CD4-positive, alpha-beta T cell treated with Interleukin-15 for 4 hours (primary cell): ENCODE results near the gene ELOVL7.
"Not testable (repeated sequence)": the region's sequence is repeated elsewhere in the genome, so short reads cannot be mapped to it uniquely, and the experiment has no call there.

Experiments used
- DNase-seq: peaks from one replicate; pipeline ENCODE4 v3.0.0-alpha.2; 2020; ENCODE audit warnings: low spot score

Gene ELOVL7

DNA sequence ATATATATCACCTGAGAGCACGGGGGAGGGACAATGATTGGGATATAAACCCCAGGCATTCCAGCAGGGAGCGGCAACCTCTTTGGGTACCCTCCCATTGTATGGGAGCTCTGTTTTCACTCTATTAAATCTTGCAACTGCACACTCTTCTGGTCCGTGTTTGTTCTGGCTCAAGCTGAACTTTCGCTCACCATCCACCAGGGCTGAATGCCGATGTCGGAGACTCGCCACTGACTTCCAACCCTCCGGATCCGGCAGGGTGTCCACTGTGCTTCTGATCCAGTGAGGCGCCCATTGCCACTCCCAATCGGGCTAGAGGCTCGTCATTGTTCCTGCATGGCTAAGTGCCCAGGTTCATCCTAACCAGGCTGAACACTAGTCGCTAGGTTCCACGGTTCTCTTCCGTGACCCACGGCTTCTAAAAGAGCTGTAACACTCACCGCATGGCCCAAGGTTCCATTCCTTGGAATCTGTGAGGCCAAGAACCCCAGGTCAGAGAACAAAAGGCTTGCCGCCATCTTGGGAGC lies 48.6 kb downstream of the ELOVL7 start:
- not testable (repeated sequence) for DNase-seq

DNA sequence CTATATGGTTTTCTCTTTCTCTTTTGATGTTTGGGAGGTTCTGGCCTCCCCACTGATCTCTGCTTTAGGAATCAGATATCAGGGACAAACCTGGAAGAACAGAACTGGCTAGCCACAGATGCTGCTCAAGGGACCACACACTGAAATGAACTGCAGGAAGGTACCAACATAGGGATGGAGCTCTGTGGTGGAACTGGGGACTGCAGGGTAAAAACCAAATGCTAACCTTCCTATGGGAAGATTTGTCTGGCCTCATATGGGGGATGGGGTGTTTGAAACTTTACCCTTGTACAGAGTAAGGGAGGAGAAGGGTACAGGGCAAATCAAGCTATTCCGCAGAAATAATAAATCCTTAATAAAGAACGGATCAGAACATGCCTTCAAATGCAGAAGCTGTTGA lies 49.4 kb downstream of the ELOVL7 start:
- DNase-seq: no peak

DNA sequence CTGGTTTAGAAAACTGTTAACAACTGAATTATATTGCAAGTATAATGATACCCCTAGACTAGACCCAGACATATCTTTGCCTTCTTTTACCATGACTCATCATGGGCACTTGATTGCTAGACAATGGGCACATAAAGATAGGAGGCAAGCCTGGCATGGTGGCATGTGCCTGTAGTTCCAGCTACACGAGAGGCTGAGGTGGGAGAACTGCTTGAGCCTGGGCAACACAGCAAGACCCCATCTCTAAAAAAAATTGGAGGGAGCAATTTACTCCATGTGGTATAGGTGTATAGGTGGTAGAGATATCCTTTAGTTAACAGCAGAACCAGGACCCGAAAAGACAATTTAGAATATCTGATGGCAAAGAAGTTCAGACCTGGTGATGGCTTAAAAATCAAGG lies 51.6 kb downstream of the ELOVL7 start:
- DNase-seq: no peak

DNA sequence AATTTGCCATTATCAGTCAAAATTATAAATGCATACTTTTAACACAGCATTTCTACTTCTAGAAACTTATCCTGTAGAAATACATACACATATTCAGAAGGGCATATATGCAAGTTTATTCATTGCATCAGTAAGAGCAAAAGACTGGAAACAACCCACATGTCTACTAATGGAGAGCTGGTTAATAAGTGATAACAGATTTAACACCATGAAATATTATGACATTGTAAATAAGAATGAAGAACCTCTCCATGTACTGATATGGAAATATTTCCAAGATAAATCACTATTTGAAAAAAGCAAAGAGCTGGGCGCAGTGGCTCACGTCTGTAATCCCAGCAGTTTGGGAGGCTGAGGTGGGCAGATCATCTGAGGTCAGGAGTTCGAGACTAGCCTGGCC lies 54.5 kb downstream of the ELOVL7 start:
- no peak for DNase-seq

DNA sequence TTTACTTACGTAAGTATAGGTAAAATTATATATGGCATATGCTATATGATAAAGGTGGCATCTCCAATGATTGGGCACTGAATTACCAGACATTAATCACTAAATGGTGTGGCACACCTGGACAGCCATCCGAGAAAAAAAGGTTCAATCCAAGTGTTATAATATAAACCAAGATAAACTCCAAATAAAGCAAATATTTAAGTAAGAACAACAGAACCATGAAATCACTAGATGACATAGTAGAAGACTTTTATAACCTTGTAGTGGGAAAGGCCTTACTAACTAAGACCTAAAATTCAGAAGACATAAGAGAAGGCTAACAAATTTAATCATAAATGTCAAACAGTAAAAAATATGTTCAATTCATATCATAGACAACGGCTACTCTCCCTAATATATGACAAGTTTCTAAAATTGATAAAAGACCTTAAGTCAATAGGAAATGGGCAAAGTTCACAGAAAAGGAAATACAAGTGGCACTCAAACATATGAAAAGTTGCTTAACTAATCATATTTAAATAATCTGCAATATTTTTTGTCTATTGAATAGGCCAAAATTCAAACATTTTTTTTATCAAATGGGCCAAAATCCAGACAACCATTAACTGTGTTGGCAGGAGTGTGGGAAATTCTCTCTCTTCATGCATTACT lies 55.1 kb downstream of the ELOVL7 start:
- DNase-seq: no peak

DNA sequence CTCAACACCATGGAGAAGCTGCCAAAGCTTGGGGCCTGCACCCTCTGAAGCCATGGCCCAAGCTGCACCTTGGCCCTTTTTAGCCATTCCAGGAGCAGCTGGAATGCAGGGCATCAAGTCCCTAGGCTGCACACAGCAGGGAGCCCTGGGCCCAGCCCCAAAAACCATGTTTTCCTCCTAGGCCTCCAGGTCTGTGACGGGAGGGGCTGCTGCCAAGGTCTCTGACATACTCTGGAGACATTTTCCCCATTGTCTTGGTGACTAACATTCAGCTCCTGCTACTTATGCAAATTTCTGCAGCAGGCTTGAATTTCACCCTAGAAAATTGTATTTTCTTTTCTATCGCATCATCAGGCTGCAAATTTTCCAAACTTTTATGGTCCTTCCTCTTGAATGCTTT lies 64.6 kb downstream of the ELOVL7 start:
- DNase-seq: no peak

DNA sequence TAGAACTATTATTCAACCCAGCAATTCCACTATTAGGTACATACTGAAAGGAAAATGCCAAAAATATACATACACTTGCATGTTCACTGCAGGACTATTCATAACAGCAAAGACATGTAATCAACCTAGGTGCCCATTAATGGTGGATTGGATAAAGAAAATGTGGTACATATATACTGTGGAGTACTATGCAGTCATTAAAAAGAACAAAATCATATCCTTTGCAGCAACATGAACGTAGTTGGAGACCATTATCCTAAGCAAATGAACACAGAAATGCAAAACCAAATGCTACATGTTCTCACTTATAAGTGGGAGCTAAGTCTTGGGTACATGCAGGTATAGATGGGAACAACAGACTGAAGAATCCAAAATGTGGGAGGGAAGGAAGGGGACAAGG lies 67.7 kb downstream of the ELOVL7 start:
- no peak for DNase-seq

DNA sequence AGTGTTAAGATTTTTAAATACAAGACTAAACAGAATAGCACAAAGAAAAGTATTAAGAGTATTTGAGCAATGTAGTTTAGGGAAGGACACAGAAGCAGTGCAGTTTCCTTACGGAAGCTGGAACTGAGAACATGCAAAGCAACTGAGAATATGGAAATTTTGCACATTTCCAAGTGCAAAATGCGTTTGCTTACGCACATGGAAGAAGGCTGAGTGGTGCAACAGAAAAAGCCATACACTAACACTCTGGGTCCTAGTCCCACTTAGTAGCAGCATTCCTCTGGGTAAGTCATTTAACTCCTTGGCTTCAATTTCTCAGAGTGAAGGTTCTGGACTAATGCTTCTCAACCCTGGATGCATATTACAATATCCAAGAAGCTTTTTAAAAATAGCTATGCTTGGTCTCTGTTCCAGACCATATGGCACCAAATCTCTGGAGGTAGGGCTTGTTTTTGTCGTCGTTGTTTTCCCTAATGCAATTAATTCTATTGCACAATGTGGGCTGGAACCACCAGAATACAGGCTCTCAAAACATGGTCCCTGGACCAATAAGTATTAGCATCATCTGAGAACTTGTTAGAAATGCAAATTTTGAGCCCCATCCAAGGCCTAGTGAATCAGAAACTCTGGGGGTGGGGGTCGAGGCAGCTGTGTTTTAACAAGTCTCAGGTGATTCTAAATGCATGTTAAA lies 78.9 kb downstream of the ELOVL7 start:
- no peak for DNase-seq

DNA sequence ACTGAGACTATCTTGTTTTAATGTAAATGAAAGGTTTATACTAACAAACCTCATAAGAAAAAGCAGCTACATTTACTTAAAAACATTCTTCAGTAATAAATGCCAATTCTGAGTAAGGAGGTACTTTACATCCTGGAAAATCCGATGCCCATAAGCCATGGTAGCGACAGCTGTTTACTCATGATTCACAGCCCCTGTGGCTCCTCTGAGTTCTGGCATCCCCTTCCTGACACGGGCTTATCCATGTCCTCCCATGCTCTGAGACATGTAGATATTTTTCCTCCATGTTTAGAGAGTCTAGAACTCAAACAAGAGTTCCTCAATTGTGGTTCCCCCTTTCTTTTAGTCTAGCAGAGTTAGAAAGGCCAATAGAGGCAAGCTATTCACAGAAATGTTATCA lies 81.0 kb downstream of the ELOVL7 start:
- DNase-seq: no peak

DNA sequence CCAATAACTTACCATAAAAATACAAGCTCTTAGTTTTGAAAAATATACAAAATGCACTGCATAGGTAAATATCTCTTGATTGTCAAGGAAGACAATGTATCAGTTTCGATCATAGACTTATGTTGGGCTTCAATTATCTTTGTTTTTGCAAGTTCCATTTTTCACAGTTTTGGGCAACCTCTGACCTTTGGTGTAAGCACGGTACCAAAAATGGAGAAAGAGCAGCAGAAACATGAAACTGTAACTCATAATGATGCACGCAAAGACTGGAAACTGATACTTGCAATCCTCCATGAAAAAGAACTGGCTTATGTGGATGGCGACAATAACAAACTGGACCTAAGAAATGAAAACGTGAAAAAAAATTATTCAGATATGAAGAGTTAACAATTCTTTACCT lies 89.6 kb downstream of the ELOVL7 start:
- no peak for DNase-seq

DNA sequence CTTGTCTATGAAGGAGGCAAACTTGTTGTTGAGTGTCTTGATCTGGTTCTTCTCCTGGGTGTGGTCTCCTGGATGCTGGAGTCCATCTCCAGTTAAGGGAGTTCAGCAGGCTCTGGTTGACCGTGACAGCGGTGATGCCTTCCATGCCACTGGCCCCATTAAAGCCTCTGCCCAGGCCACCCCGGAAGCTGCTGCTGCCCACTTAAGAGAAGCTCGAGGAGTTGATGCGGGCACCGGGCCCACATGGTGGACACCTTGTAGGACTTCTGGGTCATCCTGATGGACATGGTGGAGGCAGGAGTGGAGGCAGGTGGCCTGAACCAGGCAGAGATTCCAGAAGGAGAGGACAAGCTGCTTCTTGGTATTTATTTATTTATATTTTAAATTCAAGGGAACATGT lies 99.4 kb downstream of the ELOVL7 start:
- DNase-seq: no peak

DNA sequence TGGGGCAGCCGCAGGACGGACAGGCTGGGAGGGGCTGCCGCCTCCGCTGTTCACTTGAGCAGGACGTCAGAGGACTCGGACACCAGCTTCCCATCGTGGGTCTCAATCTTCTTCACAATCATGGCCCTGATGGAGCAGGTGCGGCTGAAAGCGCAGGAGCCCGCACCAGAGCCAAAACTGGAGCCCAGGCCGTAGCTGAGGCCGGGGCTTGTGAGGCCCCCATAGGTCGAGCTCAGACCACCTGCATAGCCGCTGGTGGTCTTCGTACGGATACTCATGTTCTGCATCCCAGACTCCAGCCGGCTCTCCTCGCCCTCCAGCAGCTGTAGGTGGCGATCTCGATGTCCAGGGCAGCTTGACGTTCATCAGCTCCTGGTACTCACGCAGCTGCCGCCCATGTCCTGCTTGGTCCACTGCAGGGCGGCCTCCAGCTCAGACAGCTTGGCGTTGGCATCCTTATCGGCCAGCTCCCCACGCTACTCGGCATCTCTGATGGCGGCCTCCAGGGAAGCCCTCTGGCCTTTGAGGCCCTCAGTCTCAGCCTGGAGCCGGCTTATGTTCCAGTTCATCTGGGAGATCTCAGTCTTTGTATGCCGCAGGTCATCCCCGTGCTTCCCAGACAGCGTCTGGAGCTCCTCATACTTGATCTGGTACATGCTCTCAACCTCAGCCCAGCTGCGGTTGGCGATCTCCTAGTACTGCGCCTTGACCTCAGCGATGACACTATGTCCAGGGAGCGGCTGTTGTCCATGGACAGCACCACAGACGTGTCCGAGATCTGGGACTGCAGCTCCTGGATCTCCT lies 100.4 kb downstream of the ELOVL7 start:
- no peak for DNase-seq

DNA sequence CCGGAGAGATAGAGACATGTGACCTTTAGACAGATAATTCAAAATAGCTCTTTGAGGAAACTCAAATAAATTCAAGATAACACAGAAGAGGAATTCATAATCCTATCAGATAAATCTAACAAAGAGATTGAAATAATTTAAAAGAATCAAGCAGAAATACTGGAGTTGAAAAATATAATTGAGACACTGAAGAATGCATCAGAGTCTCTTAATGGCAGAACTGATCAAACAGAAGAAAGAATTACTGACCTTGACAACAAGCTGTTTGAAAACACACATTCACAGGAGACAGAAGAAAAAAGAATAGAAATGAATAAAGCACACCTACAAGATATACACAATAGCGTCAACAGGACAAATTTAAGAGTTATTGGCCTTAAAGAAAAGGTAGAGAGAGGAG lies 103.7 kb downstream of the ELOVL7 start:
- DNase-seq: no peak

DNA sequence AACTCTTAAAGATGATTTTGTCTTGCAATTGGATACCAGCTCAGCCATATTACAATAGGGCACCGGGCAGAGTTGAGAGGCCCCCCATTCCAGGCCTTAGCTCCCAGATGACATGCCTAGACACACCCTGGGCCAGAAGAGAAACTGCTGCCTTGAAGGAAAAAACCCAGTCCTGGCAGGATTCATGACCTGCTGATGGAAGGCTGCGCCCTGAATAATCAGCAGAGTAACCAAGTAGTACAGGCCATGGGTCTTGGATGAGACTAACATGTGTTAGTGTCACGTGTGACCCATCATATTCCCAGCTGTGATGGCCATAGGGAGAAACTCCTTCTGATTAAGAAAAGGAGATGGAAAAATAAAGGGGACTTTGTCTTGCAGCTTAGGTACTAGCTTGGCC lies 105.1 kb downstream of the ELOVL7 start:
- no peak for DNase-seq

DNA sequence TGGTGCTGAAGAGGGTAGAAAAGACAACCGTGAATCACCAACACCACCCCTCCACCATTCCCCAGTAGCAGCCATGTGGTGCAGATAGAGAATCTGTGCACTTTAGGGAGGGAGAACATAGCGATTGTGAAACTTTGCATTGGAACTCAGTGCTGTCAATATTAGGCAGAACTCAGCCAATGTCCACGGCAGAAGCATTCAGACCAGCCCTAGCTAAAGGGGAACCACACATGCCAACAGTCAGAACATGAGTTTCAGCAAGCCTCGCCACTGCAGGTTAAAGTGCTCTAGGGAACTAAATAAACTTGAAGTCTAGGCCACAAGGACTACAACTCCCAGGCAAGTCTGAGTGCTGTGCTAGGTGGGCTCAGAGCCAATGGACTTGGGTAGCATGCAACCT lies 105.6 kb downstream of the ELOVL7 start:
- no peak for DNase-seq

DNA sequence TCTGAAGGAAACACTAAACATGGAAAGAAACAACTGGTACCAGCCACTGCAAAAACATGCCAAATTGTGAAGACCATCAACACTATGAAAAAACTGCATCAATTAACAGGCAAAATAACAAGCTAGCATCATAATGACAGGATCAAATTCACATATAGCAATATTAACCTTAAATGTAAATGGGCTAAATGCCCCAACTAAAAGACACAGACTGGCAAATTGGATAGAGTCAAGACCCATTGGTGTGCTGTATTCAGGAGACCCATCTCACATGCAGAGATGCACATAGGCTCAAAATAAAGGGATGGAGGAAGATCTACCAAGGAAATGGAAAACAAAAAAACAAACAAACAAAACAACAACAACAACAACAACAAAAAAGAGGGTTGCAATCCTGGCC lies 113.2 kb downstream of the ELOVL7 start:
- not testable (repeated sequence) for DNase-seq

DNA sequence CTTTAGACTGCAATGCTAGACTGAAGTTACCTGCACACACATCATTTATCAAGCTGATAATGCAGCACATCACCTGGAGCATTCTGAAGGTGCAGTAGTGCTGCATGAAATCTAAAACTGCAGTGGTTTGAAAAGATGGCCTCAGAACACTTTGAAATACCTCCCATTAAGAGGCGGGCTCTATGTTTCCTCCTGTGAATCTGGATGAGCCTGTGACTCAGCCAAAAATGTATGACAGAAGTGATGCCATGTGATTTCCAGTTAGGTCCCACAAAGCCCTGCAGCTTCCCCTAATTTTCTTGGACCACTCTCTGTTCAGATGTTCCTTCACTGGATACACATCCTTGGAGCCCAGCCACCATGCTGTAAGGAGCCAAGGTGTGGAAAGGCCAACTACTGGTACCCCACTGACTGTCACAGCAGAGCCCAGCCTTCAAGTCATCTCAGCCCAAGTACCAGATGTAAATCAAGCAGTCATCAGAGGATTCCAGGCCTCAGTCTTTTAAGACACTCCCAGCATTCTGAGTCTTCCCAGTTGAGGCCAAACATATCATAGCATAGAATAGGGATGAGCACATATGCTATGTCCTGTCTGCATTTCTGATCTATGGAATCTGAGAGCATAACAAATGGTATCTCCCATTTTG lies 116.9 kb downstream of the ELOVL7 start:
- no peak for DNase-seq

DNA sequence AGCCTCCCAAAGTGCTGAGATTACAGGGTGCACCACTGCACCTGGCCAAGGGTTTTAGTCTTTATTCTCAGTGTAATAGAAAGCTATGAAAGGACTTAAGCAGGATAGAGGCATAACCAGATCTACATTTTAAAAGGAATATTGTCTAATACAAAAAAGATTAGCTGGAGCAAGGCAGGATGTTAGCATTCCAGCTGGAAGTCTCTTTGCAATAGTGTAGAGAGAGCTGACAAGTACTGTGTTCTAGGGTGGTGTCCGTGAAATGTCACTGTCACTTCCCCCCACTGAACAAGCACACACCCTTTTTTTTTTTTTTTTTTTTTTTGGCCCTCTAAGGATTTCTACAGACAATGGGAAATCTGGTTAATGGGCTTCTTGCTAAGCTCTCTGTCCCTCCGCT lies 119.9 kb downstream of the ELOVL7 start:
- no peak for DNase-seq

DNA sequence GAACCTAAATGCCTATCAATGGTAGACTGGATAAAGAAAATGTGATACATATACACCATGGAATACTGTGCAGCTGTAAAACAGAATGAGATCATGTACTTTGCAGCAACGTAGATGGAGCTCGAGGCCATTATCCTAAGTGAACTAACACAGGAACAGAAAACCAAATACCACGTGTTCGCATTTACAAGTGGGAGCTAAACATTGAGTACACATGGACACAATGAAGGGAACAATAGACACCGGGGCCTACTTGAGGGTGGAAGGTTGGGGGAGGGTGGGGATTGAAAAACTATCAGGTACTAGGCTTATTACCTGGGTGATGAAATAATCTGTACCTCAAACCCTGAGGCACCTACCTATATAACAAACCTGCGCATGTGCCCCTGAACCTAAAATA lies 121.7 kb downstream of the ELOVL7 start:
- DNase-seq: no peak

DNA sequence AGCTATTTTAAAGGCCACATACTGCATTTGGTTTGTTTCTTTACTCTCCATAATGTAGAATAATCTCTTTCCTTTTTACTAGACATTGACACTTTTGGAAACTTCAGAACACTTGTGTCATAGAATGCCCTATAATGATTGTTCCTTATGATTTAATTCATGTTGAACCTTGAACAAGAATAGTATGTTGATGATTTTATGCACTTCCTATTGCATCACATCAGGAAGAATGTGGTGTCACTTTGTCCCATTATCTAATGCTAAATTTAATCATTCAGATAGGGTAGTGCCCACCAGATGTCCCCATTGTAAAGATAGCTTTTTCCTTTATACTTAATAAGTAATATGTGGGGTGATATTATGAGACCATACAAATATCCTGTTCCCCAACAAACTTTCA lies 124.7 kb downstream of the ELOVL7 start:
- DNase-seq: no peak

DNA sequence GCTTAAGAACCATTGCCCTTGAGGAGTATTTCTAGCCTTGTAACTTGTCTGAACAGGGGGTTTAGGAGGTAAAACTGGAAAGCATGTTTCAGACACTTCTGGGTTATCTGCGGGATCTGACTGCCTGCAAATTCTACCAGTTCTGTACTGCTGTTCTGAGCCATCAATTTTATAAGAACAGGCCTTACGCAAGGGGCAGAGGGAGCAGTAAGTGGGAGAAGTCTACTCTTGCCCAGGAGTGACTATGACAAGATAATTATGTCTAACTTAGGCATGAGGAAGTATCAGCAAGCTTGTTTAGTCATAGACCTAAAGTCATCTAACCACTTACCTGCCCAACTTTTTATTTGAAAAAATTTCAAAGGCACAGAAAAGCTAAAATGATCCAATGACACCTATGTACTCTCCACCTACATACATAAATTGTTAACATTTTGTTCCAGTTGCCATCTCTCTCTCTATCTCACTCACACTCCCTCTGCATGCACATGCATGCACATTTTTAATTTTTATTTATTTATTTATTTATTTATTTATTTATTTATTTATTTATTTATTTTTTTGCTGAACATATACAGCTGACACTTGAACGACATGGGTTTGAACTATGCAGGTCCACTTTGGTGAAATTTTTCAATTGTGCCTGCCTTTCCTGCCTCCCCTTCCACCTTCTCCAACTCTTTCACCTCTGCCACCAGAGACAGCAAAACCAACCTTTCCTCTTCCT lies 125.7 kb downstream of the ELOVL7 start:
- no peak for DNase-seq
